ENCODE results near the gene CCDC33.

Gene CCDC33

DNA sequence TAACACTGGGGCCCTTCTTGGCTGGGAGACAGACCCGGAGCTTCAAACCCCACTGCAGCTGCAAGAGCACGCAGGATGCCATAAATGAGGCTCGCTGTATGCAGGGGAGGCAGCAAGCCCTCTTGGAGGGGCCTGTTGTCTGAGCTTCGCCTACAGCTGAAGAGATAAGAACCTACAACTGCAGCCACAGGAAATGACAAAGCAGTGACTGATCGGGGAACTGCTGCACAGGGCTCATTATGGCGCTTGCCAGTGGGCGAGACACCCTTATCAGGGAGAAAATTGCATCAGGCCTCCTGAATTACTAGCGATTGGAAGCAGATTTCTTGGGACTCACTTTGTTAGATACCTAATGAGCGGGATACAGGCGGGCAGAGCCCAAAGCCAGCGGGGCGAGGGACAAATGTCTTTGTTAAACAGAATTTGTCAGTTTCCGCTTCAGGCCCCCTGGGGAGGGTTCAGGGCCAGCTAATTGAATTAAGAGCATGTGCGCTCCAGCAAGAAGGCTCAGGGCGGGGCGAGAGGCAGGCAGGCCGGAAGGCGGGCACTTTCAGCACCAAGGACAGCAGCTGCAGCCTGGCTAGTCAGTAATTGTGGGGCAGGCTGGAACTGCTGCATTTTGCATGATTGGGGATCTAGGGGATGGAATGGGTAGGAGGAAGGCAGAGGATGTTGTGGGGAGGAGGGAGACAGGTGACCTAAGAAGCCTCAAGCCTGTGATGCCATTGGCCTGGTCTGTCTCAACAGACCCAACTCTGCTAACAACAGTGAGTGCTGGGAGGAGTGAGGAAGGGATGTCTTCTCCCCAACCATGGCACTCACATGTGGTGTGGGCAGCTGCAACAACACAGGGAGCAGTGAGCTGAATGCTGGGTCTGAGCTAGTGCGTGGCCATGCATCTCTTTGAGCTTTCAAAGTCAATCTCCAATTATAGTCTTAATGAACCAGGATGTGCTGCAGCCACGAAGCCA is 55.3 kb downstream of the CCDC33 start:
- no peak overlapping the region for H3K9ac ChIP-seq (ENCODE audit: low read depth, low read length)
- H3K27ac ChIP-seq (ENCODE audit: low read length): no peak overlapping the region
- H3K4me1 ChIP-seq (ENCODE audit: insufficient read depth, low read length): no peaks in the 10 kb centered on the region
- no peaks in the 10 kb centered on the region for H3K36me3 ChIP-seq (ENCODE audit: insufficient read depth, low read length)
- no peak overlapping the region for H2AFZ ChIP-seq (ENCODE audit: low read depth, low read length)
- no peak overlapping the region for H3K4me2 ChIP-seq (ENCODE audit: insufficient read depth, low read length)
- peak; percentile 96 for ATAC-seq (ENCODE audit: insufficient read depth, low read depth)
- H3K4me3 ChIP-seq (ENCODE audit: low read depth in 1 of 2, low read length in 2 of 2): no peak overlapping the region
- H4K20me1 ChIP-seq (ENCODE audit: insufficient read depth, low read length): peaks cover 7% of the 10 kb centered on the region
- H3K9me3 ChIP-seq (ENCODE audit: insufficient read depth, low read length, severe bottlenecking): no peaks in the 10 kb centered on the region
- H3K27me3 ChIP-seq (ENCODE audit: insufficient read depth, low read length, poor library complexity): no peaks in the 10 kb centered on the region
- H3K79me2 ChIP-seq (ENCODE audit: insufficient read depth, low read length): no peaks in the 10 kb centered on the region
- no peak for TF ChIP-seq CTCF (IDR thresholded peaks at IDR 0.05; ENCODE audit: borderline replicate concordance, extremely low read depth, low read length, poor library complexity, severe bottlenecking)
- TF ChIP-seq EZH2 (IDR thresholded peaks at IDR 0.05; ENCODE audit: borderline replicate concordance, low read depth, low read length, severe bottlenecking): no peak
- DNase-seq: peak; percentile 82

GRCh38 chr15:74293021-74293810 is 57.1 kb downstream of the CCDC33 start:
- no peak overlapping the region for H3K4me3 ChIP-seq (ENCODE audit: low read depth in 1 of 2, low read length in 2 of 2)

DNA sequence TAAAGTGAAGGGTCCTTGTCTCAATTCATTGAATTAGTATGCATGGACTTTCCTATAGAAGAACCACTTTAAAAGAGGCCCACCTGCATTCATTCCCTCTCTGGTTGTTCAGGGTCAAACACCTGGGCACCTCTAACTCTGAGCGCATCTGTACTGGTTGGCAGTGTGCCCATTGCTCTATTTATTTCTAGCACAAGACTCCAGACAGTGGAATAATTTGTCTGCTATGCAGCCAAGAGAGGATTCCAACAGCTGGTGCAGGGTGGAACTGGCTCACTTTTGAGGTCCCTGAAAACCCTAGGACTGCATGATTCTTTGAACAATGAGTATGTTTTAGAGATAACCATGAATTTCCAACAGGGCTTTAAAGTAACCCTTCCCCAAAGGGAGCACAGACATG is 57.9 kb downstream of the CCDC33 start:
- no peaks in the 10 kb centered on the region for H3K9me3 ChIP-seq (ENCODE audit: insufficient read depth, low read length, severe bottlenecking)
- no peaks in the 10 kb centered on the region for H3K36me3 ChIP-seq (ENCODE audit: insufficient read depth, low read length)
- H3K4me1 ChIP-seq (ENCODE audit: insufficient read depth, low read length): no peaks in the 10 kb centered on the region
- peaks cover 7% of the 10 kb centered on the region for H4K20me1 ChIP-seq (ENCODE audit: insufficient read depth, low read length)
- TF ChIP-seq CTCF (IDR thresholded peaks at IDR 0.05; ENCODE audit: borderline replicate concordance, extremely low read depth, low read length, poor library complexity, severe bottlenecking): no peak
- TF ChIP-seq EZH2 (IDR thresholded peaks at IDR 0.05; ENCODE audit: borderline replicate concordance, low read depth, low read length, severe bottlenecking): no peak
- no peak overlapping the region for H3K4me2 ChIP-seq (ENCODE audit: insufficient read depth, low read length)
- no peak overlapping the region for H2AFZ ChIP-seq (ENCODE audit: low read depth, low read length)
- no peak overlapping the region for H3K27ac ChIP-seq (ENCODE audit: low read length)
- no peaks in the 10 kb centered on the region for H3K79me2 ChIP-seq (ENCODE audit: insufficient read depth, low read length)
- H3K27me3 ChIP-seq (ENCODE audit: insufficient read depth, low read length, poor library complexity): no peaks in the 10 kb centered on the region
- DNase-seq: no peak
- ATAC-seq (ENCODE audit: insufficient read depth, low read depth): no peak
- no peak overlapping the region for H3K9ac ChIP-seq (ENCODE audit: low read depth, low read length)
- no peak overlapping the region for H3K4me3 ChIP-seq (ENCODE audit: low read depth in 1 of 2, low read length in 2 of 2)

More at GRCh38 chr15:74293021-74293810, 57.1 kb downstream of the CCDC33 start:
- no peak overlapping the region for H2AFZ ChIP-seq (ENCODE audit: low read depth, low read length)
- H3K4me2 ChIP-seq (ENCODE audit: insufficient read depth, low read length): no peak overlapping the region
- ATAC-seq (ENCODE audit: insufficient read depth, low read depth) (no peak), DNase-seq (no peak)
- no peaks in the 10 kb centered on the region for H3K79me2 ChIP-seq (ENCODE audit: insufficient read depth, low read length)
- H3K4me1 ChIP-seq (ENCODE audit: insufficient read depth, low read length): no peaks in the 10 kb centered on the region
- H3K9ac ChIP-seq (ENCODE audit: low read depth, low read length): no peak overlapping the region
- H3K36me3 ChIP-seq (ENCODE audit: insufficient read depth, low read length): no peaks in the 10 kb centered on the region
- no peak for TF ChIP-seq EZH2 (IDR thresholded peaks at IDR 0.05; ENCODE audit: borderline replicate concordance, low read depth, low read length, severe bottlenecking)
- TF ChIP-seq CTCF (IDR thresholded peaks at IDR 0.05; ENCODE audit: borderline replicate concordance, extremely low read depth, low read length, poor library complexity, severe bottlenecking): no peak
- H3K27me3 ChIP-seq (ENCODE audit: insufficient read depth, low read length, poor library complexity): no peaks in the 10 kb centered on the region
- peaks cover 7% of the 10 kb centered on the region for H4K20me1 ChIP-seq (ENCODE audit: insufficient read depth, low read length)
- no peaks in the 10 kb centered on the region for H3K9me3 ChIP-seq (ENCODE audit: insufficient read depth, low read length, severe bottlenecking)
- H3K27ac ChIP-seq (ENCODE audit: low read length): no peak overlapping the region

Data from DND-41 (cell line).